ENCODE data around the gene A2ML1.

Gene A2ML1

DNA sequence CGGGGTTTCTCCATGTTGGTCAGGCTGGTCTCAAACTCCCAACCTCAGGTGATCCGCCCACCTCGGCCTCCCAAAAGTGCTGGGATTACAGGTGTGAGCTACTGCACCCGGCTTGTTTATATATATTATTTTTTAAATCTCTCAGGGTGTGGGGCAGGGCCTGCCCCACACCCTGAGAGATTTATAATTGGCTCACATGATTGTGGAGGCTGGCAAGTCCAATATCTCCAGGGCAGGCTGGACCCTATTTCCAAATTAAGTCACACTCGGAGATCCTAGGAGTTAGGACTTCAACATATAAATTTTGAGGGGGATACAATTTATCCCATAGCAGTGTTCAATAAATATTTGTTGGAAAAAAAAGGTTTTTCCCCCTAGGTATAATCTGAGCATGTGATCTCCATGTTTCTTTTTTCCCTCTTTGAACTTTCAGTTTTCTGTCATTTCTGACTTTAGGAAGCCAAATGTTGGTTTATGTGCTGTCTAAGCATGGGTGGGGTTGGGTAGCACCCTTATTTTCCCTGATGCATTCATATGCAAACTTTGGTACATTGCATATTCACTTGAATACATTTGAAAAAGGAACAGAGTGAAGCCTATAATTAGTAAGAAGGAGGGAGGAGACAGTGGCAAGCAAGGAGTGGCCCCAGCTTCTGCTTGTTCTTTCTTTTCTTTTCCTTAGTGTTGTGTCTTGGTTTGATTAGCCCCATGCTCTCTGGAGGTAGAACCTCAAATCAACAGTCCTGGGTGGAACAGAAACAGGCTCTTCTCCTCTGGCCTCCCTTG is 8.7 kb upstream of the A2ML1 start:
- H3K27me3 ChIP-seq (ENCODE audit: insufficient read depth, low read depth) = no peaks in the 10 kb centered on the region

DNA sequence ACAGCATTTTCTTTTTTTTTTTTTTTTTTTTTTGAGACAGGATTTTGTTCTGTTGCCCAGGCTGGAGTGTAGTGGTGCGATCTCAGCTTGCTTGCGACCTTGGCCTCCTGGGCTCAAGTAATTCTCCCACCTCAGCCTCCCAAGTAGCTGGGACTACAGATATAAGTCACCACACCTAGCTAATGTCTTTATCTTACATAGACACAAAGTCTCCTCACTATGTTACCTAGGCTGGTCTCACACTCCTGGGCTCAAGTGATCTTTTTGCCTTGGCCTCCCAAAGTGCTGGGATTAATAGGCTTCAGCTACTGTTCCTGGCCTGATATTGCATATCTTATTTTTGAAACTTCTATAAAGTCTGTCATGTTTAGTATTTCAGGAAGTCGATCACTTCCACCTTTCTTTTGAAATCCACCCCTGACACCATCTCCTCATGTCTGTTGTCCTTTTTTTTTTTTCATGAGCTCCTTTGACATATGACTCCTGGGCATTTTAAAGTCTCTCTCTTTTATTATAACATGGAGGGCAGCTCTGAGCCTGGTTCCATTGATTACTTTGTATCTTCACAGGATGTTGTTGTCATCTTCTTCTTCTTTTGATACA is 5.9 kb upstream of the A2ML1 start:
- Histone ChIP-seq H3K4me1 (ENCODE audit: low read depth, poor library complexity, severe bottlenecking) (no peaks in the 10 kb centered on the region), H3K27me3 (ENCODE audit: insufficient read depth, low read depth) (no peaks in the 10 kb centered on the region), H3K36me3 (ENCODE audit: insufficient read depth) (no peaks in the 10 kb centered on the region), H3K79me2 (ENCODE audit: insufficient read depth, low read depth) (no peaks in the 10 kb centered on the region), H3K4me2 (no peak overlapping the region), H3K9ac (no peak overlapping the region), H2AFZ (ENCODE audit: low read depth) (no peak overlapping the region), H3K4me3 (IDR thresholded peaks at IDR 0.05; ENCODE audit: insufficient read depth, low read depth, low read length) (no peak overlapping the region), H4K20me1 (ENCODE audit: insufficient read depth) (no peaks in the 10 kb centered on the region), H3K27ac (no peak overlapping the region)
- TF ChIP-seq, protein P1, sequence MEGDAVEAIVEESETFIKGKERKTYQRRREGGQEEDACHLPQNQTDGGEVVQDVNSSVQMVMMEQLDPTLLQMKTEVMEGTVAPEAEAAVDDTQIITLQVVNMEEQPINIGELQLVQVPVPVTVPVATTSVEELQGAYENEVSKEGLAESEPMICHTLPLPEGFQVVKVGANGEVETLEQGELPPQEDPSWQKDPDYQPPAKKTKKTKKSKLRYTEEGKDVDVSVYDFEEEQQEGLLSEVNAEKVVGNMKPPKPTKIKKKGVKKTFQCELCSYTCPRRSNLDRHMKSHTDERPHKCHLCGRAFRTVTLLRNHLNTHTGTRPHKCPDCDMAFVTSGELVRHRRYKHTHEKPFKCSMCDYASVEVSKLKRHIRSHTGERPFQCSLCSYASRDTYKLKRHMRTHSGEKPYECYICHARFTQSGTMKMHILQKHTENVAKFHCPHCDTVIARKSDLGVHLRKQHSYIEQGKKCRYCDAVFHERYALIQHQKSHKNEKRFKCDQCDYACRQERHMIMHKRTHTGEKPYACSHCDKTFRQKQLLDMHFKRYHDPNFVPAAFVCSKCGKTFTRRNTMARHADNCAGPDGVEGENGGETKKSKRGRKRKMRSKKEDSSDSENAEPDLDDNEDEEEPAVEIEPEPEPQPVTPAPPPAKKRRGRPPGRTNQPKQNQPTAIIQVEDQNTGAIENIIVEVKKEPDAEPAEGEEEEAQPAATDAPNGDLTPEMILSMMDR (conservative IDR thresholded peaks at IDR 0.05; ENCODE audit: low read depth, low read length) = no peak

More for the DNA sequence above, 8.7 kb upstream of the A2ML1 start:
- no peaks in the 10 kb centered on the region for H4K20me1 ChIP-seq (ENCODE audit: insufficient read depth)
- TF ChIP-seq, protein P1 (conservative IDR thresholded peaks at IDR 0.05; ENCODE audit: low read depth, low read length) = no peak
- H3K4me2 ChIP-seq = no peak overlapping the region
- H3K9ac ChIP-seq = no peak overlapping the region
- H3K36me3 ChIP-seq (ENCODE audit: insufficient read depth) = no peaks in the 10 kb centered on the region
- H3K4me1 ChIP-seq (ENCODE audit: low read depth, poor library complexity, severe bottlenecking) = no peaks in the 10 kb centered on the region
- H3K4me3 ChIP-seq (IDR thresholded peaks at IDR 0.05; ENCODE audit: insufficient read depth, low read depth, low read length) = no peak overlapping the region
- no peak overlapping the region for H3K27ac ChIP-seq
- no peak overlapping the region for H2AFZ ChIP-seq (ENCODE audit: low read depth)
- no peaks in the 10 kb centered on the region for H3K79me2 ChIP-seq (ENCODE audit: insufficient read depth, low read depth)

DNA sequence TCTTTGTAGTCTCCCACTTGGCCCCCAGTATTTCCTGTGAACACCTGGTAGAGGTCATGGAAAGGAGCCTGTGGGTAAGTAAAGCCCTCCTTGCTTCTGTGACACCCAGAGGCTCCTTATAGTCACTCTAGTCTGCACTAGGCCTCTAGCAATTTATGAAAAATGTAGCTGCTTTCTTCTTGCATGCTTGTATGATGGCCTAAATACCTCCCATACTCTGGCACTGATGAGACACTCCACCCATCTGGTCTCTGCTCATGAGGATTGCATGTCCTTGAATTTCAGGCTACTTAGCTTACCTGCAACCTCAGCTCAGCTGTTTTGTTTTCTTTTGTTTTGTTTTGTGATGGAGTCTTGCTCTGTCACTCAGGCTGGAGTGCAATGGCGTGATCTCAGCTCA is 4.6 kb upstream of the A2ML1 start:
- no peak overlapping the region for H3K27ac ChIP-seq
- no peak overlapping the region for H3K9ac ChIP-seq
- H3K4me3 ChIP-seq (IDR thresholded peaks at IDR 0.05; ENCODE audit: insufficient read depth, low read depth, low read length) = no peak overlapping the region
- H3K4me1 ChIP-seq (ENCODE audit: low read depth, poor library complexity, severe bottlenecking) = no peaks in the 10 kb centered on the region
- H3K27me3 ChIP-seq (ENCODE audit: insufficient read depth, low read depth) = no peaks in the 10 kb centered on the region
- TF ChIP-seq, protein P1 (conservative IDR thresholded peaks at IDR 0.05; ENCODE audit: low read depth, low read length) = no peak
- H3K36me3 ChIP-seq (ENCODE audit: insufficient read depth) = no peaks in the 10 kb centered on the region
- no peak overlapping the region for H3K4me2 ChIP-seq
- no peaks in the 10 kb centered on the region for H3K79me2 ChIP-seq (ENCODE audit: insufficient read depth, low read depth)
- no peak overlapping the region for H2AFZ ChIP-seq (ENCODE audit: low read depth)
- no peaks in the 10 kb centered on the region for H4K20me1 ChIP-seq (ENCODE audit: insufficient read depth)

DNA sequence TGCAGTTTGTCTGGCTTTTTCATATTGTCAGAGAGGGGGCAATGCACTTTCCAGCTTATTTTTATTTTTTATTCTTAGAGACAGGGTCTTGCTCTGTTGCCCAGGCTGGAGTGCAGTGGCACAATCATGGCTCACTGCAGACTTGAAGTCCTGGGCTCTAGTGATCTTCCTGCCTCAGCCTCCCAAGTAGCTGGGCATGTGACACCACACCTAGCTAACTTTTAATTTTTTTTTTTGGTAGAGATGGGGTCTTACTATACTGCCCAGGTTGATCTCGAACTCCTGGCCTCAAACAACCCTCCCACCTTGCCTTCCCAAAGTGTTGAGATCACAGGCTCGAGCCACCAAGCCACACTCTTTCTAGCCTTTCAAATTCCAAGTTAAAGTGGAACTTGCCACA is 3.9 kb upstream of the A2ML1 start:
- Histone ChIP-seq H4K20me1 (ENCODE audit: insufficient read depth) (no peaks in the 10 kb centered on the region), H3K4me2 (no peak overlapping the region), H3K27me3 (ENCODE audit: insufficient read depth, low read depth) (no peaks in the 10 kb centered on the region), H3K36me3 (ENCODE audit: insufficient read depth) (no peaks in the 10 kb centered on the region), H3K27ac (no peak overlapping the region), H2AFZ (ENCODE audit: low read depth) (no peak overlapping the region), H3K9ac (no peak overlapping the region), H3K4me1 (ENCODE audit: low read depth, poor library complexity, severe bottlenecking) (no peaks in the 10 kb centered on the region), H3K79me2 (ENCODE audit: insufficient read depth, low read depth) (no peaks in the 10 kb centered on the region), H3K4me3 (IDR thresholded peaks at IDR 0.05; ENCODE audit: insufficient read depth, low read depth, low read length) (no peak overlapping the region)
- TF ChIP-seq, protein P1 (conservative IDR thresholded peaks at IDR 0.05; ENCODE audit: low read depth, low read length) = no peak

Measured in KMS-11 (cell line).